GM19099 (cell line): ENCODE results near the gene FOXA1.

Experiments
- POLR2A ChIP-seq: IDR thresholded peaks from 3 replicates; pipeline ENCODE4 v1.6.1; 2011; ENCODE audit warnings: low read depth; ENCODE audit not compliant: insufficient read length; ENCODE audit errors: extremely low read depth

FOXA1 gene

DNA sequence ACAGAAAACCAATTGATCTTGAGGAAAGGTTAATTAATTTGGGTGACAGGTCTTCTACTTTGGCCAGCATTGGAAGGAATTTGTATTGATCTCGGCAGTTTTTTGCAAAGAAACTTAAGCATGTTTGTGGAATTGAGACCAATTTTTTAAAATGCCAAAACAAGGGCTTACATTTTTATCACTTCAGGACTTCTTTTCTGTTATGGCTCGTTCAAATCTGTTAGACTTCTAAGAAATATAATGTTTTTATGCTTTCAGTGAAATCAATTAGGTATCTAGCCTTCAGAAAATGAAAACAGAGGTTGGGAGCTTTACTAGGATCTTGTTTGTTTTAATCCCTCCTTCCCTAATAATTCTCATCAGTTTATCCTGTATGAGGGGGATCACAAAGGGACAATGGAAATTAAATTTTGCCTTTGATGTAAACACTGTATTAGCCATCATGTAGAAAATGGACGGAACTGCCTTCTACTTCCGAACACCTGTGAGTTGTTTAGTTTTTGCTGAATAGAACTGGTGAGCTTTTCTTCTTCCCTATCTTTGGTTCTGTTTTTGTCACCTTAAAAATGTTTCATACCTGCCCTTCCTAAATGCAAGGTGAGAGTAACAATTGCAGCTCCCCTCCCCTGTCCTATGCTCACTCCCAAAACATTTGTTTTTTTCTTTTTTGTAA is 7.8 kb downstream of the FOXA1 start:
- no peak for TF ChIP-seq POLR2A

DNA sequence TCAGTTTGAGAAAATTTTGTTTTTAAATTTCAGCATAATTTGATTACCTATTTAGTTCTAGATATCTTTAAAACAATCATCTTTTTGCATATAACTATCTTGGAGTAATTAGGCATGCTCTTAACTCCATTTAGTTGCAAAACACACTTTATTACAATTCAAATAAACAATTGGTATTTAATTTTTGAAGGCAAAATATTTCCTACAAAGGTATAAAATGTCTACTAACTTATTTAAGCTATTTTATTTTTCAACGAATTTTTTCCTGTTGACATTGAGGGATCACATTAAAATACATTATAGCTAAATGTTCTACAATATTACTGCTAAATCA is 8.3 kb downstream of the FOXA1 start:
- no peak for TF ChIP-seq POLR2A

DNA sequence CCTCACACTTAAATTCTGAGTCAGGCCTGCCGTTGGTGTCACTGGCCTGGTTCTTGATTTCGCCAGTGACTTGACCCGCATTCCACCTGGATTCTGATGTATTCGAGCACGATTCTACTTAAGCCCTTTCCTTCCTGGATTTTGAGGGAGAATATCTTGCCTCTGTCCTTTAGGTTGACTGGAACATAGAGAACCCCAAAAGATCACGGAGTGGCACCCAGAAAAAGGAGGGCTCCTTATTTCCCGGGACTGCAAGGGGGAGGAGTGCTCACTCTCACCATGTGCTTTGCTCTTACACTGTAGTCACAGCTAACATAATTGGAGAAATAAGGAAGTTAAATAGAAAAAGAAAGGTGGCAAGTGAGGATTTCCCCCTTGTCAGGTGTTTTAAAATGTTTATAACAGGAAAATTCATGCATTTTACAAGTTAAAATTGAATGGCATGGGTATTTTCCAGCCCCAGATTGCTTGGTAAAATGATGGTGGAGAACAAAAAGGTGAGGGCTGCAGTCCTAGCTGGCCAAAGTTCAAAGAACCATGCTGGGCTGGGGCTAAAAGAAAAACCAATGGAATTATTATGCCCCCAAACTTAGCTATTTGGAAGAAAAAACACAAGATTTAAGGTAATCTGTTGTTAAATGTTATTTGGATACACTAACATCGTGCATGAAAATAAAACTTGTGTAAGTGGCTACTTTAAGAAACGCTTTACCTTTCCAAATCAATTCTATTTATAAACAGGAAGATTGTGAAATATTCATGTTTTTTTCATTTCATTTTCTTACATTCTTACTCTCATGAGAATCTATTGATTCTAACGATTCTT is 8.9 kb downstream of the FOXA1 start:
- no peak for TF ChIP-seq POLR2A

- TF ChIP-seq POLR2A = no peak
Observed at GRCh38 chr14:37585101-37585511, 9.9 kb downstream of the FOXA1 start.

GRCh38 chr14:37584211-37585100 is 10.6 kb downstream of the FOXA1 start:
- TF ChIP-seq POLR2A = no peak

DNA sequence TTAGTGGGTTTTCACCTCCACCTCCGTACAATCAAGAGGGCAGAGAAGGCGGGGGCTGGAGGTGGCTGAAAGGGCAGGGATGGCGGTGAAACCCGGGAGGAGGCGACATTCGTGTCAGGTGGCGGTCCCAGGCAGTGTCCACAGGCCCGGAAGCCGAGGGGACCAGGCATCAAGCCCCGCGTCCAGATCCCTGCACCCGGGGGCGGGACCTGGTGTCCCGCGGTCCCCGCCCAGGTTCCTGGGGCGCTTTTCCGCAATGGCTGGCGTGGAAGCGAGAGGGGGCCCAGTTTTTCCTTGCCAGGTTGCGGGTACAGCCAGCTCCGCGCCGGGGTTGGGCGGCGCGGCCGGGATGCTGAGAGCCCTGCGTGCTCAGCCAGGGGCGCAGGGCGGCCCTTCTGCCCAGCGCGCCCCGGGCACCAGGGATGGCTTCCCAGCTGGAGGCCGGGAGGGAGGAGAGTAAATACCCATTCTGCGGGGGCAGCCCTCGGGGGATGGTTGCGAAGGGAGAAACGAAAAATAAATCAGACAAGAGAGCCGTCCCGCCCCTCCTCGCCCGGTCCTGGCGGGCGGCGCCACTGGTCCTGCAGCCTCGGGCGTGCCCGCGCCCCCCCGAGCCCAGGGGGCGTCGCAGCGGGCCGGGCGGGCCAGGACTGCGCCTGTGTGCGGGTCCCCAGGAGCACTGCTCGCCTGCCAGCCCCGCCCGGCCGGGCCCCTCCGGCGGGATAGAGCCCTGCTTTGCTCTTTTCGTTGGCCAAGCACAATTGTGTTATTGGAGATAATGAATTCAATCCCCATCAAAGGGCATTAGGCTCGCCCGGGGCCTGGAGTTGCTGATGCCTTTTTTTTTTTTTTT is 11.5 kb downstream of the FOXA1 start:
- TF ChIP-seq POLR2A = no peak

GRCh38 chr14:37580146-37580545 is 14.9 kb downstream of the FOXA1 start:
- TF ChIP-seq POLR2A = no peak

DNA sequence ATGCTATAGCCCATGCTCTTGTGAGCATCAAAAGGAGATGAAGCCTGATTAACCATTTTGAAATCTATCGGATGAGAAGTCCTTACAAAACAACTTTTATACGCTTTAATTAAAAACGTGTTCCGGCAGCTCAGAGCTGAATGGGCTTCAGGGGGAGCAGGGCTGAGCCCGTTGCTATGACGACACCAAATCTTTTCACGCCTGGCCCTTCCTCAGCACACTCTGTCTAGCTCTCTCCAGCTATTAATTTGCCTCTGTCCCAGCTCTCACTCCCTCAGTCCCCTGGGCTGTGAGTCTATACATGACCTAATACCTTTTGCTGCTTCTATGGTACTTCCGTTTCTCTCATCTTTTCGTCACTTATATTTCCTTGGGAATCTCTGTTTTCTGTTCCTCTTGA is 15.8 kb downstream of the FOXA1 start:
- no peak for TF ChIP-seq POLR2A

DNA sequence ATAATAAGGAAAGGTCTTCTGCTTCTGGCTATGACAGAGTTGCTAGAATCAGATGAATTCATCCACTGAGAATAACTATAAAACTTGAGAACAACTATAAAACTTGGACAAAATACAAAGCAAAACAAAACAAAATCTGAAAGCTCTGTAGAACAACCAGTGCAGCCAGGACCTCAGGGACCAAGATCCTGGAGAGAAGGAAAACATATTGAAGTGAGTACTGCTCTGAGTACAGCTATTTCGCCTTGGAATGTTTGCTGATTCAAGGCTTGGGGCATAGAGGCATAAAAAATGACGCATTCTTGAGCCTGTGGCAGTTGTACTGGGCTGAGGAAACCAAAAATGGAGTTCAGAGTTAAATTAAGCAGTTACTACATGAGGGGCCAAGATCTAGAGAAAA is 21.7 kb downstream of the FOXA1 start:
- no peak for TF ChIP-seq POLR2A

DNA sequence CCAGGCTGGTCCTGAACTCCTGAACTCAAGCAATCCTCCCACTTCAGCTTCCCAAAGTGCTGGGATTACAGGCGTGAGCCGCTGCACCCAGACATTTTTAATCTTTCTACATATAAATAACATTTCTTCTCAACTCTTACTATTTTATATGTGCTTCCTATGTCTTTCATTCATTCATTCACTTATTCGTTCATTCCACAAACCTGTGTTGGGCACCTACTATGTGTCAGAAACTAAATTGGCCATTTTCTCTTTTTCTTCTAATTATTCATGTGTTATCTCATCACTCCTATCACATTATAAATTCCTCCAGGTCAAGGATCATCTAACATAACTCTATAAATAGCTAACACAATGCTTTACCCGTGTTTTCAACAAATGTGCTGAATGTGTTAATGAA is 23.7 kb downstream of the FOXA1 start:
- TF ChIP-seq POLR2A = no peak

DNA sequence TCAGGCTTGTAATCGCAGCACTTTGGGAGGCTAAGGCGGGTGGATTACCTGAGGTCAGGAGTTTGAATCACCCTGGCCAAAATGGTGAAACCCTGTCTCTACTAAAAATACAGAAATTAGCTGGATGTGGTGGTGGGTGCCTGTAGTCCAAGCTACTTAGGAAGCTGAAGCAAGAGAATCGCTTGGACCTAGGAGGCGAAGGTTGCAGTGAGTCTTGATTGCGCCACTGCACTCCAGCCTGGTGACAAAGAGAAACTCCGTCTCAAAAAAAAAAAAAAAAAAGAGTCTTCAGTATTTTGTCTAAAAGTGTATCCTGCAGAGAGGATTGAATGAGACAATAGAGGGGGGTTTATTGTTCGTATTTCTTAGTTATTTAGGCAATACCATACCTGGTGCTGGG is 25.3 kb downstream of the FOXA1 start:
- no peak for TF ChIP-seq POLR2A

DNA sequence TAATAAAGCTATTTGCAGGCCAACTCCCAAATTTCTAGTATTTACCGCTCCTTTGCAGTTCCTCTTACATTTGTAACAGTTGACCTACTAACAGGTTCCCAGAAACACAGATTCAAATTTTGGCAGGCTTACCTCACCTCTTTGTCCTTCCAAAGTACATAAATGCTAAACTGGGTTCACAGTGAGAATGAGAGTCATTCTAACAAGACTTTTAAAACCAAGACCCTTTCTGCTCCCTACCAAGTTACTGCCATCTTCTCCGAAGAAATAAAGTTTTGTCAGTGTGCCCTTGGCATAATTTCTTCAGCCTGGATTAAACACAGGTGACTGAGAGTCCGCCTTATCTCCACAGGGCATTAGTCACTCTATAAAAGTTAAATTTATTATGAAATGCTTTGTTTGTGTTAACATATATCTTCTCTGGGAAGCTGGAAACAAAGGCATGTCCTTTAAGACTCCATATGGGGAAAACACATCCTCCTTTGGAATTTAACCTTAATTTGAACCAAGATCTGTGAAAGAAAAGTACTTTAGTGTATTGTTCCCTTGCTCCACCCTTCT is 28.2 kb downstream of the FOXA1 start:
- no peak for TF ChIP-seq POLR2A

DNA sequence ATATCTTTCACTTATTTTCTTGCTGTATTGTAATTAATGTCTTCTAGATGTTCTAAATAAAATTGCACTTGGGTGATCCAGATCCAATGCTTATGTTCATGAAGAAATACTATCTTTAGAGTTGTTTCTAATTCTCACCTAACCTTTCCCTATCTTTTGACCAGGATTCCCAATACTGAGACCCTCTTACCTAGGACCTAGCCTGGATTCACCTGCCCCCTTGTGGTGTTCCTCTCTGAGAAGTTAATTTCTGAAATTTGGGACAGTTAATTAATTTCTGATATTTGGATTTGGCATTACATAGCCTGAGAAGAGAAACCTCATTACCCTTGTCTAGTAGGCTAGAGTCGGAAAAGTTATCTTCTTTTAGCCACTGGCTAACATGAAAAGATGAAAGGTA is 29.5 kb downstream of the FOXA1 start:
- TF ChIP-seq POLR2A = no peak

DNA sequence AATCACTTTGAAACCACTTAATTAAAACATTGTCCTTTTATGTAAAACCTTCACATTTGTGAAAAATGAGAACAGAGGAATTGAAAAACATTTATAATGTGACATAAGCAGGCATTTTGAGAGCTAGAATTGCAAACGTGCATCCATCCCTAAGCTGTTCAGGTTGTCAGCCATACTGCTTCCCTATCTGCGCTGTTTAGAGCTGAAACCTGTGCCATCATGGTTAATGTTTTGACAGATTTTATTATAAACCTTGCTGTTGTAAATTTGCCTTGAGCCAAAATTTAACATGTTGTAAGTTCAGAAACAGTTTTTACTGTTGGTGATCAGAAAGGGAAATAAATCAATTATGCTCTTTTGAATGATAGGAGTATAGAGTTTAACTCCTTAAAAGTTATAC is 31.9 kb downstream of the FOXA1 start:
- no peak for TF ChIP-seq POLR2A
